ENCODE results near the gene NSUN6.

DNA sequence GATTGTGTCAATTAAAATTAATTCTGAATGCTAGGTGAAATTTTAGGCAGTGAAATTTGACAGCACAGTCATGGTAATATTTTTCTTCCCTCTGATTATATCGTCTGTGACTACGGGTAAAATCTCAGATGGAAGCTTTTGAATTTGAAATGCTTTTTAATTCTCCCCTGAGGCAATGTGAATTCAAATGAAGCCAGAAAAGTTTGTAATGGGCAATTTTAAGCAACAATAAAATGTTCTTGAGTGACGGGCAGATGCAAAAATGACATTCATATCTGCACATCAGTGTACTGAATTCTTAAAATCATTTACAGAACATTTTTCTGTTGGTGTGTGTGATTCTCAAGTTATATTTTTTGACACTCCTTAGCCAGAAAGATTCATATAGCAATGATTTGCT, 134.5 kb downstream of the NSUN6 start:
- TF ChIP-seq POLR2AphosphoS5 (IDR thresholded peaks at IDR 0.05) = no peak
- TF ChIP-seq, protein P1, sequence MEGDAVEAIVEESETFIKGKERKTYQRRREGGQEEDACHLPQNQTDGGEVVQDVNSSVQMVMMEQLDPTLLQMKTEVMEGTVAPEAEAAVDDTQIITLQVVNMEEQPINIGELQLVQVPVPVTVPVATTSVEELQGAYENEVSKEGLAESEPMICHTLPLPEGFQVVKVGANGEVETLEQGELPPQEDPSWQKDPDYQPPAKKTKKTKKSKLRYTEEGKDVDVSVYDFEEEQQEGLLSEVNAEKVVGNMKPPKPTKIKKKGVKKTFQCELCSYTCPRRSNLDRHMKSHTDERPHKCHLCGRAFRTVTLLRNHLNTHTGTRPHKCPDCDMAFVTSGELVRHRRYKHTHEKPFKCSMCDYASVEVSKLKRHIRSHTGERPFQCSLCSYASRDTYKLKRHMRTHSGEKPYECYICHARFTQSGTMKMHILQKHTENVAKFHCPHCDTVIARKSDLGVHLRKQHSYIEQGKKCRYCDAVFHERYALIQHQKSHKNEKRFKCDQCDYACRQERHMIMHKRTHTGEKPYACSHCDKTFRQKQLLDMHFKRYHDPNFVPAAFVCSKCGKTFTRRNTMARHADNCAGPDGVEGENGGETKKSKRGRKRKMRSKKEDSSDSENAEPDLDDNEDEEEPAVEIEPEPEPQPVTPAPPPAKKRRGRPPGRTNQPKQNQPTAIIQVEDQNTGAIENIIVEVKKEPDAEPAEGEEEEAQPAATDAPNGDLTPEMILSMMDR (IDR thresholded peaks at IDR 0.05) = no peak
- no peak for TF ChIP-seq POLR2A (IDR thresholded peaks at IDR 0.05)
- no peak for TF ChIP-seq EP300 (IDR thresholded peaks at IDR 0.05)
